GM19099 (cell line): Measurements from ENCODE around the gene RABEP2.

Source experiments
- POLR2A ChIP-seq: IDR thresholded peaks from 3 replicates; pipeline ENCODE4 v1.6.1; 2011; ENCODE audit warnings: low read depth; ENCODE audit not compliant: insufficient read length; ENCODE audit errors: extremely low read depth

The RABEP2 gene

DNA sequence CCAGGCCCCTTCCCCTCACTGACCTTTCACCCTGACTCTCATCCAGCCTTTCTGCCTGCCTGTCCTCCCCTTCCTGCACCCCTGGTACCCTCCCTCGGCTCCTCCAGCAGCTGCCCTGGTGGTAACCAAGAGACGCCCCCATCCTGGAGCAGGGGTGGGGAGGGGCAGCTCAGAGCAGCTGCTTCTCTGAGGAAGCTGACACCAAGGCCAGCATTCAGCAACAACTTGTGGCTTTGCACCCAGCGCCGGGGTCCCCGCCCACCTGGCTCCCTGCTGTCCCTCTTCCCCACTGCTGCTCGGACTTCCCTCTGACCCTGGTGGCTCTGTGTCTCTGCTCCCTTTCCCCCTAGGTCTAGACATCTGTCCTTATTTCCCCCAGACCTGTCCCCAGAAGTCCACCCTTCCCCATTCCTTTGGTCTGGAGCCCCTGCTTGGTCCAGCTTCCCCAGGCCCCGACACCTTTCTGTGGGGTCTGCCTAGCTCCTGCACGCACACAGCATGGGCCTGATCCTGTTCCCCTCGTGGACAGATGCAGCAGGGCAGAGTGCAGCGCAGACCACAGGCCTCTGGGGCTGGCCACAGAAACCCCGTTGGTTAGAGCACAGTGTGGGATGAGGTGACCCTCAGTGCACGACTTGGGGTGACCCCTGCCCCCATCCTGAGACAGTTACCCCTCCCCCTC, 47.9 kb downstream of the RABEP2 start:
- no peak for TF ChIP-seq POLR2A

DNA sequence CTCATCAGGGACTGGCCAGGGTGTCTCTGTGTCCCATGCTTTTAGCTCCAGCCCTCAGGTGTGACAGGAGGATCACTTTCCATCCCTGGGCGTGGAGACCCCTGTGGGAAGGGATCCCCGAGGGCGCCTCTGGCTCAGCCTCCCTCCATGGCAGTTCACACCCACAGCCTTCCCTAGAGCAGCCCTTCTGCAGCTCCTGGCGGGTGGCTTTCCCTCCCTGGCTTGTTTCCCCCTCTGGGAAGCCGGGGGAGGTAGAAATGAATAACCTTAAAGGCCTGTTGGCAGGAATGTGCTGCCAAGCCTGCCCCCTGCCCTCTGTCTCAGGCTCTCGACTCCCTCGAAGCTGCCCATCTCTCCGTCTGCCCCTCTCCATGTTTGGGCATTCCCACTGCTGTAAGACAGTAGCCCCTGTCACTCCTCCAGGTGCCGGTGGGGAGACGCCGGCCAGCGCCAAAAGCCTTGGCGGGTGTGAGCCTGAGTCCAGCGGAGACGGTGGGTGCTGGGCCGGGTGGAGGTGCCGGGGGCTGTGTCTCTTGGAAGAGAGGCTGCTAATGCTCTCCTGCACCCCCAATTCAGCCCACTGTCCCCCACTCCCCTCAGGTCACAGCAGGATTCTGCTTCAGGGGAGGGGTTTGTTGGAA, 48.9 kb downstream of the RABEP2 start:
- TF ChIP-seq POLR2A = no peak

DNA sequence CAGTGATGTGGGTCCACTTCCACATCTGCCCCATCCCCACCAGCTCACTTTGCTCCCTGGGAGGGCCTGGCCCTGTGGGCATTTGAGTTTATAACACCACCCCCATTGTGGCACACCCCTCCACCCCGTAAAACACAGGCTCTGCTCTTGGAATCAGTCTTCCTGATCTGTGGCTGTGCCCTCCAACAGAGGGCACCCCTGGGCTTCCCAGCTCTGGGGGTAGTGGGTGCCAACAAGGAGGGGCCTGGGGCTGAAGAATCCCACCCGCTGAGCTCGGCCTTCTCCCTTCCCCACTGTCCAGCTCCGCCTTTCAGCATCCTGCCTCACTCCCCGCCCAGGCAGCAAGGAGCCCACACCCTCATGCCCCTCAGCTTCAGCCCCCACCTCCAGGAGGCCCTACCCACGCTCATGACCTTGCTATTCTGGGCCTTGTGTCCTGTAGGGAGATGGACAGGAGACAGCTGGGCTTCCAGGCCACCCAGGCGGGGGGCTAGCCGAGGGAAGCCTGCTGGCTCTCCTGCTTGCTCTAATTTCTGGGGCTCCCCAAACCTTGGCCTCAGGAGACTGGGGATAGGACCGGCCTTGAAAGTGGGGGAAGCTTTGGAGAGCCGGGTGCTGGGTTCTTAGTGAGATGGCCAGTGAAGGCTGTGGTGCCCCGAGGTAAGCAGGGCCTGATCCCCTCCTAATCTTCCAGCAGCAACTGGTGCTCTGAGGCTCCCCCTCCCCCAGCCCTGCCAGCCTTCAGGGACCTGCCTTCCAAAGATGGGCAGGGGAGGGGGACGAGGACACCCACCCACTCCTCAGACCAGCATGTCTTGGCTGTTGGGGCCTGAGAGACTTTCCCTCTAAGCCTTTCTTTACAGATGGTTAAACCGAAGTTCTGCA, 49.7 kb downstream of the RABEP2 start:
- no peak for TF ChIP-seq POLR2A

DNA sequence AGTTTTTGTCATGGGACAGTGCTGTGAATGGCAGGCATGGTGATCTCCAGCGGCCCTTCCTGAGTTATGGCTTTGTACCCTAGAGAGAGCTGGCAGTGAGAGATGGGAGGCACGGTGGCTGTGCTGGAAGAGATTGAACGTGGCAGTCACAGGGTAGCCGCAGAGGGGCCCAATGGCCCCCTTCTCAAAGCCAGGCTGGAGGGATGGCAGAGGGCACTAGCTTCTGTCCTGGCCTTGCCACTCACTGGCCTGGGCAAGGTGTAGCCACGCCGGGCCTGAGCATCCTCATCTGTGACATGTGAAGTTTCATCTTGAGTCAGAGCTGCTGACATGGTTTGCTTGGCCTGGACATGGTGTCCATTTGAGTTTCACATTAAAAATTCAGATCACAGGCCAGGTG, 50.6 kb downstream of the RABEP2 start:
- no peak for TF ChIP-seq POLR2A

DNA sequence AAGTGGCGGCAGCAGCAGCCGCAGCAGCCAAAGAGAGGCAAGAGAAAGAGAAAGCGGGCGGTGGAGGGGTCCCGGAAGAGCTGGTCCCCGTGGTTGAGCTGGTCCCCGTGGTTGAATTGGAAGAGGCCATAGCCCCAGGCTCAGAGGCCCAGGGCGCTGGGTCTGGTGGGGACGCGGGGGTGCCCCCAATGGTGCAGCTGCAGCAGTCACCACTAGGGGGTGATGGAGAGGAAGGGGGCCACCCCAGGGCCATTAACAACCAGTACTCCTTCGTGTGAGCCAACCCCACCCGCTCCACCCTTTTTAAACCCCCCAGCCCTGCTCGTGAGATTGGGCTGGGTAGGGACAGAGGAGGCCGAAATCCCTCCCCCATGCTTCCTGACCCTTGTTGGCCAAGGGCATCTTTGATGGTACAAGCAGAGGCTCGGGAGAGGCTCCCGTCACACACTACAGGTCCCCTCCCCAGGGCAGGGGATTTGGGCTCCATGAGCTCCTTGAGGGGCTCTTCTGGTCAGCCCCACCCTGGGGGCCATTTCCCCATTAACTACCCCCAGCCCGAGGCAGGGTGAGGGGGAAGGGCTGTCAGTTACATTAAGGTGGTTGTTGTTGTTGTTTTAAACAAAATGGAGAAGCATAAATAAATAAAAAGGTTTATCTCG, 51.4 kb downstream of the RABEP2 start:
- TF ChIP-seq POLR2A = no peak

DNA sequence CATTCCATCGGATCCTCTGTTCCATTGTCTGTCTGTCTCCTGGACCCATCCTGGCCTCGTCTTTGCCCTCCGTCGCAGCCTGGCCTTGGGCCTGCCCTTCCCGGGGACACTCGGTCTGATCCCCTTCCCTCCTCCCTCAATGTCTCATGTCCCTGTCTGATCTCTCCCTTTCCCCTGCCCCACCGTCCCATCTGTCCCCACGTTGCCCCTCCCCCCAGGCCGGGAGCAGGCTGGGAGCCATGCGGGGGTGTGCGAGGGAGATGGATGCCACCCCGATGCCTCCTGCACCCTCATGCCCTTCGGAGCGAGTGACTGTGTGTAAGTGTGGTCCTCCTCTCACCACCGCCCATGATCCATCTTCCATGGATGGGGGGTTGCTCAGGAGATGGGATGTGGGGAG, 52.1 kb downstream of the RABEP2 start:
- TF ChIP-seq POLR2A = no peak

DNA sequence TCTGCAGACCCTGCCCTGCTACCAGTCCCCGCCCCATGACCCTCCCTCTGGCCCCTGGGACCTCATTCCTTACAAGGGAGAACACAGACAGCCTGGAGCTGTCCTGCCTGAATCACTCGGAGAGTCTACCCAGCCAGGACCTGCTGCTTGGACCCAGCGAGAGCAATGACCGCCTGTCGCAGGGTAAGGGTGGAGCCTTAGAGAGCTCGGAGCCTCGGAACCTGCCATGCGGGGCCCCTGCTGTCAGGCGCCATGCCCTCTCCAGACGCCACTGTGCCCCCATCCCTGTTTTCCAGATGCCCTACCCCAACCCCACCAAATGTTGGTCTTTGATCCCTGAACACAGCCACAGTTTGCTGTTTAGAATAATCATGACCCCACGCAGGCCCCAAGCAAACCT, 55.8 kb downstream of the RABEP2 start:
- no peak for TF ChIP-seq POLR2A

DNA sequence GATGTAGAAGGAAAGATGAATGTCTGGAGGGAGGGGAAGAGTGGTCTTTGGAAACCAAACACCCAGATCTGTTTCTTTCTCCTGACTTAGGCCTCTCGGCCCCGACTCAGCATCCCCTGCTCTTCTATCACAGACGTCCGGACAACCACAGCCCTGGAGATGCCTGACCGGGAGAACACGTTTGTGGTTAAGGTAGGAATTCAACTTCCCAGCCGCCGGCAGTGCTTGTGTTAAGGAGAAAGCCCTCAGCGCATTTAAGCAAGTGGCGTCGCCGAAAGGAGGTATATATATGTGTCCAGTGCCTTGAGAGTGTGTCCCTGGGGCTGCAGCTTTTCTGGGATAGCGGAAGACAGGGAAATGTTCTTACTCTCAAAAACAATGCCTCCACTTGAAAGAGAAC, 57.8 kb downstream of the RABEP2 start:
- no peak for TF ChIP-seq POLR2A

DNA sequence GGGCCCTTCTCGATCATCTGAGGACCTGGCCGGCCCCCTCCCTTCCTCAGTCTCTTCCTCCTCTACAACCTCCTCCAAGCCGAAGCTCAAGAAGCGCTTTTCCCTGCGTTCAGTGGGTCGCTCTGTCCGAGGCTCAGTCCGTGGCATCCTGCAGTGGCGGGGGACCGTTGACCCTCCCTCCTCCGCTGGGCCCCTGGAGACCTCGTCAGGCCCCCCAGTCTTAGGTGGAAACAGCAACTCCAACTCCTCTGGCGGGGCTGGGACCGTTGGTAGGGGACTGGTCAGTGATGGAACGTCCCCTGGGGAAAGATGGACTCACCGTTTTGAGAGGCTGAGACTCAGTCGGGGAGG, 58.6 kb downstream of the RABEP2 start:
- no peak for TF ChIP-seq POLR2A

DNA sequence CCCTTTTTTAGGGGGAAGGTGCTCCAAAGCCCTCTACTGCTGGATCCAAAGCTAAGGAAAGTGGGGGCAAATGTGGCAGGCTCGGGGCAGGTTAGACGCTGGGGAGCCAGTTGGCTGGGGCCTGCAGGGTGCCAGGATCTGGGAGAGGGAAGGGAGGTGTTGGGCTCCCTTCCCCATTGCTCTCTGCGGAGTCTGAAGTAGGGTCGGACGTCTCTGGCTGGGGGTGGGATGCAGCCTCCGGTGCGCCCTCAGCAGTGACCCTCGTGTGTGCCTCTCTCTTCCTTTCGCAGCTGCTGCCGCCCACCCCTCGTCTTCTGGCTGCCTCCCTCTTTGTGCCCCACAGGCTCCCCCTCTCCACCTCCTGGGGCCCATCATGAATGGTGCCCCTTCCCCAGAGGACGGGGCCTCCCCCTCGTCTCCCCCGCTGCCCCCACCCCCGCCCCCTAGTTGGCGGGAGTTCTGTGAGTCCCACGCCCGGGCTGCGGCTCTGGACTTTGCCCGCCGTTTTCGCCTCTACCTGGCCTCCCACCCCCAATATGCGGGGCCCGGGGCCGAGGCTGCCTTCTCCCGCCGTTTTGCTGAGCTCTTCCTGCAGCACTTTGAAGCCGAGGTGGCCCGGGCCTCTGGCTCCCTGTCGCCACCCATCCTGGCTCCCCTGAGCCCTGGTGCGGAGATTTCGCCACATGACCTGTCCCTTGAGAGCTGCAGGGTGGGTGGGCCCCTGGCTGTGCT, 59.1 kb downstream of the RABEP2 start:
- TF ChIP-seq POLR2A = no peak

DNA sequence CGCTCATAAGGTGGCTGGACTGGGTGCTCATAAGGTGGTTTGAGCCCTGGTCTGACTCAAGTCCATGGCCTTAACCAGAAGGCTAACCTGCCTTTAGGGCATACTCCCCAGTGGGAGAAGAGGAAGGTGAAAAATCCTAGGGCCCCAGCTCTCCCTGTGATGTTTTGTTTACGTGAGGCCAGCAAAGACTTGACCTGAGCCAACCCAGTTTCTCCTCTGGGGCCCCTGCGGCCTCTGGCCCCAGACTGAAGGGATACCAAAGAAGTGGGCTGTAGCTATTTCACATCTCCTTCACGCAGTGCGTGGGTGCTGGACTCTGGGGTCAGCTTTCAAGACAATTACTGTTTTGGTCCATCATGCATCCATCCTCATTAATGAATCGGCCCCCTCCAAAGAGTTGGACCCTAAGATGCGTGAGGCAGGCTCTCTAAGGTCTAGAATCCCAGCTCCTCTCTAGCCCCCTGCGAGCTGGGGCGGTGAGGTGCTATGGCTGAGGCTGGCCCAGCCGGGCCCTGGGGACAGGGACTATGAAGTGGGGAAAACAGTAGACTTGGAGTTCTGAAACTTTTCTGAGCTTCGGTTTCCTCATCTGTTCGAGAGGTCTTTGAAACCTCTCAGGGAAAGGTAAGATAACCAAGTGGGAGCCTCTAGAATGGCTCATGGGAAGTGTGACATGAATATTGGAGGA, 59.9 kb downstream of the RABEP2 start:
- TF ChIP-seq POLR2A = no peak

DNA sequence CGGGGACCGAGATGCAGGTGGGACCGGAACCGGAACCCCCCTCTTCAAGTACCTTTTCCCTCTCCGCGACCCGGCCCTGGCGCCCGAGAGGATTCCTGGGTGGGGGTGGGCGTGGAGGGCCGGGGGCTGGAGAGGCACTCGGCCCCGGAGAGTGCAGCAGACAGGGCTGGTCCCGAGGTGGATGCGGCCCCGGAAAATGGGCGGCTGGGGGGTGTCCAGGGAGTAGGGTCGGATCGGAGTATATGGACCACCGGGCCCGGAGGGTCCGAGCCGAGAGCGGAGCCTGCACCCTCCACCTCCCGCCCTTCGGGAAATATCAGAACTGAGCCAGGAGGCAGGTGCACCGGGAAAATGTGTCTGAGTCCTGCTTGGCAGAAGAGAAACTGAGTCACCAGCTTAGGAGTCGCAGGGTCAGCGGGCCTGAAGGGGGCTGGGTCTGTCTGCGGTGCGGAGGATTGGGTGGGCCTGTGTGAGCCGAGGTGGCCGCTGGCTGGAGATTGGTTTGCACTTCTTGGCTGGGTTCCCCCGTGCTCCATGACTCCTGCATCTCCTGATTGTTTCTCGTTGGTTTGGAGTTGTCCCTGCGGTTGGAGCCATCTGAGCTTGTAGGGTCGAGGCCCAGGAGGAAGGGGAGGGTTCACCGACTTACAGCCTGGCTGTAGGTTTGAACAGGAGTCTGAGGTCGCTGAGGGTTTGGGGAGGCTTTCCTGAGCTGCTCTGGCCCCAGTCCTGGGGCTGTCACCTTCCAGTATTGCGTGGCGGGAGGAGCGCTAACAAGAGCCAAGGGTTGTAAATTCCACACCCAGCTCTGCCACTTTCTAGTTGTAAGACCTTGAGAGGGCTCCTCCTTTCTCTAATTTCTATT, 60.9 kb downstream of the RABEP2 start:
- TF ChIP-seq POLR2A = peak; percentile 3

DNA sequence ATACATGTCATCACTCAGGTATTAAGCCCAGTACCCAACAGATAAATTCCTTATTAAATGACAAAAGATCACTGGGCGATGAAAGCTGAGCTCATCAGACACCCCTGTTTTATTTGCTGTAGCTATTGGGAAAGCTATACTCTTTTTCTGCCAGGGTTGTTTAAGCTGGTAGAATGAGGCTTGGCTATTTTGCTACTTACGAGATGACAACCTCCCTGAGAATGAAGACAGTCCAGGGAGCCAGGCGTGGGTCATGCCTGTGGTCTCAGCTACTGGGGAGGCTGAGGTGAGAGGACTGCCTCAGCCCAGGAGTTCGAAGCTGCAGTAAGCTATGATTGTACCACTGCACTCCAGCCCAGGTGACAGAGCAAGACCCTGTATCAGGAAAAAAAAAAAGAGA, 65.7 kb downstream of the RABEP2 start:
- no peak for TF ChIP-seq POLR2A
